Measurements from ENCODE around the gene ARHGAP15.

The ARHGAP15 gene

DNA sequence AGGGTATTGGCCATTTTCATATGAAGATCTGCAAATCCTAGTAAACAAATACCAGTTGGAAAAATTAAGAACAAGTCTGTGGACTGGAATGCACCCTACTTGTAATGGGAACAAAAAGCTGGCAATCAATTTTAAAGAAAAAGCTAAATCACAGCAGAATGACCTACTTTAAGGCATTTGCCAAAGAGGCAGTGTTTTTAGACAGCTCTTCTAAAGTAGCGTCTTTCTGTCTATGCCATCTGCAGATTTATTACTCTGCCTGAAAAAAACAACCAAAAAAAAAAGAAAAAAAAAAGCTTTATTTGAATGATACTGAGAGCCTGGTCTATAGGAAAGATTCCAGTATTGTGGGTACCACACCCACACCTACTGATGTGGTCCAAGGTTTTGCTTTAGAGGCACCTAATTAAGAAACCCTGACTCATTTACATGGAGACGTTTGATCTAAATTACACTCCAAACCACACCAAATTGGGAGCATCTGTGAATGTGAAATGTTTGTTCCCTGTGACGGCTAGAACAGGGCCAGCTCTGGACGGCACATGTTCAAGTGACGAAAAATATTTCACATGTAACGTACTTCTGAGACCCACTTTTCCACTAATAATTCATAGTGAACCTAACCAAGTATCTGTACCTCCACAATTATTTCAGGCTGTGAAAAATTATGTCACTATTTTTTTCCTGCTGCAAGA is 597.1 kb downstream of the ARHGAP15 start:
- ChIA-PET POLR2A (no interaction called here), CTCF (no interaction called here)
- DNase-seq (ENCODE audit: extremely low spot score): no peak
- no peak for TF ChIP-seq FOXK2 (IDR thresholded peaks at IDR 0.05)
- TF ChIP-seq TARDBP (IDR thresholded peaks at IDR 0.05): no peak
- TF ChIP-seq L3MBTL2 (conservative IDR thresholded peaks at IDR 0.05): no peak

DNA sequence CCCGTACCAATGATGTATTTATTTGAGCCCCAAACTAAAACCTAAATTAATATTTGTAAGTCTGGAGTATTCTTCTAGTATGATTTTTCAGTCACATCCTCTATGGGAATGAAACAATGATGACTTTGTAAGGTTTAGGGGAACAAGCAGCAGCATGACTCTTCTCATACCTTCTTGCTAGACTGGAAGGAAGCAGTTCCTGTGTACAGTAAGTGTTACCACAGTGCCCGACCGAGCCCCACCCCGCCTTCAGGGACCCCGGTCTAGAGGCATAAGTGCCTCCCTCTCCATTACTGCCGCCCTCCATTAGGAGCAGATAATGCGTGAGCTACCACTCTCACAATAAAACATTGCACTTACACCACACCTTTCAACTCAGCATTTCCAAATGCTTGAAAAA is 599.3 kb downstream of the ARHGAP15 start:
- no peak for TF ChIP-seq SP1 (IDR thresholded peaks at IDR 0.05)
- no peak for TF ChIP-seq ARNT (IDR thresholded peaks at IDR 0.05)
- TF ChIP-seq FOXK2 (IDR thresholded peaks at IDR 0.05): no peak
- no peak for TF ChIP-seq ELF4 (IDR thresholded peaks at IDR 0.05)
- TF ChIP-seq HDGF (IDR thresholded peaks at IDR 0.05; ENCODE audit: borderline replicate concordance): no peak
- TF ChIP-seq BHLHE40 (IDR thresholded peaks at IDR 0.05; ENCODE audit: borderline replicate concordance): no peak
- no peak for TF ChIP-seq NFRKB (IDR thresholded peaks at IDR 0.05)
- TF ChIP-seq SUZ12 (IDR thresholded peaks at IDR 0.05): no peak
- no peak for TF ChIP-seq CTBP1 (IDR thresholded peaks at IDR 0.05; ENCODE audit: borderline replicate concordance)
- no peak for TF ChIP-seq FOXM1 (IDR thresholded peaks at IDR 0.05; ENCODE audit: borderline replicate concordance)
- no peak for TF ChIP-seq FOXA1 (IDR thresholded peaks at IDR 0.05)
- no peak for TF ChIP-seq TARDBP (IDR thresholded peaks at IDR 0.05)
- TF ChIP-seq L3MBTL2 (conservative IDR thresholded peaks at IDR 0.05): no peak
- TF ChIP-seq ZNF384 (IDR thresholded peaks at IDR 0.05): no peak
- no peak for TF ChIP-seq LEF1 (IDR thresholded peaks at IDR 0.05; ENCODE audit: borderline replicate concordance)
- TF ChIP-seq, protein P1, sequence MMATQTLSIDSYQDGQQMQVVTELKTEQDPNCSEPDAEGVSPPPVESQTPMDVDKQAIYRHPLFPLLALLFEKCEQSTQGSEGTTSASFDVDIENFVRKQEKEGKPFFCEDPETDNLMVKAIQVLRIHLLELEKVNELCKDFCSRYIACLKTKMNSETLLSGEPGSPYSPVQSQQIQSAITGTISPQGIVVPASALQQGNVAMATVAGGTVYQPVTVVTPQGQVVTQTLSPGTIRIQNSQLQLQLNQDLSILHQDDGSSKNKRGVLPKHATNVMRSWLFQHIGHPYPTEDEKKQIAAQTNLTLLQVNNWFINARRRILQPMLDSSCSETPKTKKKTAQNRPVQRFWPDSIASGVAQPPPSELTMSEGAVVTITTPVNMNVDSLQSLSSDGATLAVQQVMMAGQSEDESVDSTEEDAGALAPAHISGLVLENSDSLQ (IDR thresholded peaks at IDR 0.05): no peak
- DNase-seq (ENCODE audit: extremely low spot score): no peak
- ChIA-PET CTCF (interaction anchor here (0.6 kb wide), 1 partner anchor 42 kb away, joined by 4 read pairs; no protein-coding TSS in a partner anchor), POLR2A (no interaction called here)

DNA sequence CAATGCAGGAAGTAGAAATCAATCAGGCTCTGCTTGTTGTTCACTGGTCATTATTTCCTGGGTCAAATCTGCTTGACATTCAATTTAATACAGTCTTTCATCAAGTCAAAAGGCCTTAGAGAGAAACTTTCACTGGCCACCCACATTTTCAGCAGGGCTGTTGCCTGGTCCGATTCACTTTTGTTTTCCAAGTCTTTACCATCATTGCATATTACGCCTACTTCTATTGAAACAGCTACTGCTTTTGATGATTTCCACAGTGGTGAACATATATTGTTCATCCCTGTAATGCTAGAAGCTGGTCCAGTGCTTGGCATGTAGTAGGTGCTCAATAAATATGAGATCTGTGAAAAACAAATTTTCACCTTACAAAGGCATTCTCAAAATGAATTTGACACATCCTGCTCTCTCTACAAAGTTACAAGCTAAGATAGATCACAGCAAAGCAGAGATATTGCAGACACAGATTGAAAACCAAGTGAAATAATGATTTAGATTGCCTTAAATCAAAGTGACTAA is 600.1 kb downstream of the ARHGAP15 start:
- ChIA-PET CTCF (no interaction called here), POLR2A (no interaction called here)
- TF ChIP-seq LEF1 (IDR thresholded peaks at IDR 0.05; ENCODE audit: borderline replicate concordance) (no peak), FOXK2 (IDR thresholded peaks at IDR 0.05) (no peak)
- DNase-seq (ENCODE audit: extremely low spot score): no peak

DNA sequence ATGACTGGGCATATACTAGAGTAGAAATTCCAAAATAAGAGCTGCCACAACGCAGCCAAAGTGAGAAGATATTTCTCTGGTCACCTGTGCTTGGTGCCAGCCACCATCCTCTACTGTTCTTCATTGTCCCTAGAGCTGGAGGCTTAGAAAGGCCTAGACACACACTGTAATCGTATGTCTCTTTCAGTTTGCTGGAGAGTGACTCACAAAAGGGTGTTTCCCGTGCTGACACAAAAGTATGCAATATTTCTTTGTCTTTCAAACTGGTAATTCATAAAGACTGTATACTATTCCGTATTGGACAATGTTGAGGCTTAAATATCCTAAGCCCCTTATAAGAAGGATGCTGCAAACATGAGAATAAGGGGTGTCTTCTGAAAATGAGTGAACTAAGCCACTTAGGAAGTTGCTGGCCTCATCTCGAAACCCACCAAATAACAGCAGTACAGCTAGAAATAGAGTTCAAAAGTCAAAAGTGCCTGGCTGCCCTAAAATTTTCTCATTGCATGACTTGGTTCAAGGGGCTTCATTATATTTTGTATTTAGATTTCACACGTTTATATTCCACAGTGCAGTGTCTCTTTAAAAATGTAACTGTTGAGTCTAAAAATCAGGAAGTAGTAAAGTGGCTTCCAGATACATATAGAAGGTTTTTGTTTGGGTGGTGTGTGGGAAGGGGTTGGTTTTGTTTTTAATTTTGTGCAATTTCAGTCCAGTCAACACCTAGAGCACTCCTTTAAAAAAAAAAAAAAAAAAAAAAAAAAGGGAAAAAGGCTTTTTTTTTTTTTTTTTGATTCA is 601.1 kb downstream of the ARHGAP15 start:
- no peak for DNase-seq (ENCODE audit: extremely low spot score)
- ChIA-PET CTCF (no interaction called here), POLR2A (no interaction called here)
- TF ChIP-seq L3MBTL2 (conservative IDR thresholded peaks at IDR 0.05) (no peak), HDGF (IDR thresholded peaks at IDR 0.05; ENCODE audit: borderline replicate concordance) (no peak), SP1 (IDR thresholded peaks at IDR 0.05) (no peak), FOXA1 (IDR thresholded peaks at IDR 0.05) (no peak), LEF1 (IDR thresholded peaks at IDR 0.05; ENCODE audit: borderline replicate concordance) (no peak), SUZ12 (IDR thresholded peaks at IDR 0.05) (no peak), TARDBP (IDR thresholded peaks at IDR 0.05) (no peak), ELF4 (IDR thresholded peaks at IDR 0.05) (no peak), NFRKB (IDR thresholded peaks at IDR 0.05) (no peak), FOXK2 (IDR thresholded peaks at IDR 0.05) (no peak), ARNT (IDR thresholded peaks at IDR 0.05) (no peak), ZNF384 (IDR thresholded peaks at IDR 0.05) (no peak), CTBP1 (IDR thresholded peaks at IDR 0.05; ENCODE audit: borderline replicate concordance) (no peak), FOXM1 (IDR thresholded peaks at IDR 0.05; ENCODE audit: borderline replicate concordance) (no peak)
- TF ChIP-seq, protein P1 (IDR thresholded peaks at IDR 0.05): no peak

DNA sequence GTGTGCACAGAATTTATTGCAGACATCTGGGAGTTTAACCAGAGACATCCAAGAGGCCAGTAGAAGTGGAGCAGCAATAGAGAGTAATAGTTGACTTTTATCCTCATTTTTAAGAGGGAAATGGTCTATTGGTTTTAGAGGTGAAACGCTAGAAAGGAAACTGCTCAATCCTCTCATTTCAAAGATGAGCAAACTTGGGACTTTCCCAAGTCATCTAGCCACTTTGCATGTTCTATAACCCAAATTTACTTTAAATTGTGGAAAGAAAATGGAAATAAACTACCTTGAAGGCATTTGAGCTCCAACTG is 601.7 kb downstream of the ARHGAP15 start:
- DNase-seq (ENCODE audit: extremely low spot score): no peak
- TF ChIP-seq SUZ12 (IDR thresholded peaks at IDR 0.05): no peak
- TF ChIP-seq TARDBP (IDR thresholded peaks at IDR 0.05): no peak
- TF ChIP-seq FOXM1 (IDR thresholded peaks at IDR 0.05; ENCODE audit: borderline replicate concordance): no peak
- TF ChIP-seq ZNF384 (IDR thresholded peaks at IDR 0.05): no peak
- TF ChIP-seq, protein P1 (IDR thresholded peaks at IDR 0.05): no peak
- TF ChIP-seq NFRKB (IDR thresholded peaks at IDR 0.05): no peak
- ChIA-PET CTCF (no interaction called here), POLR2A (no interaction called here)

DNA sequence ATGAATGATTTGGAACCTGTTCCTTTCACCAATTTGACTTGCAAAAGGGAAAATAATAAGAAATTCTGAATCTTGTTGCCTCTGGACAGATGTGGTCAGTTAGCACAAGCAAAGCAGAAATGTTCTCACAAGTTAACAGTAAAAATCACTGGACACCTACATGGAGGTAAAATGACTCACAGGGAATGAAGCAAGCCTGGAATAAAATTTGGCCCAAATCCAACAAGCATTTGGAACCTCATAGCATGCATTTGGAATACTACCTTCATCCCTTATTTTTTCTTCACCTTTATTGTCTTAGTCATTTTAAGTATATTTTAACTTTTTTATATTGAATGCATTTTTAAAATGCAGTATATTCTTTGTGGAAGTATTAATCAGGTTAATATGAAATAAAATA is 602.9 kb downstream of the ARHGAP15 start:
- CTCF ChIA-PET: no interaction called here
- DNase-seq (ENCODE audit: extremely low spot score): no peak
- TF ChIP-seq TARDBP (IDR thresholded peaks at IDR 0.05) (no peak), NFRKB (IDR thresholded peaks at IDR 0.05) (no peak), L3MBTL2 (conservative IDR thresholded peaks at IDR 0.05) (no peak), ELF4 (IDR thresholded peaks at IDR 0.05) (no peak), LEF1 (IDR thresholded peaks at IDR 0.05; ENCODE audit: borderline replicate concordance) (no peak), HDGF (IDR thresholded peaks at IDR 0.05; ENCODE audit: borderline replicate concordance) (no peak), CTBP1 (IDR thresholded peaks at IDR 0.05; ENCODE audit: borderline replicate concordance) (no peak), SUZ12 (IDR thresholded peaks at IDR 0.05) (no peak), FOXM1 (IDR thresholded peaks at IDR 0.05; ENCODE audit: borderline replicate concordance) (no peak), SP1 (IDR thresholded peaks at IDR 0.05) (no peak), BHLHE40 (IDR thresholded peaks at IDR 0.05; ENCODE audit: borderline replicate concordance) (no peak), ARNT (IDR thresholded peaks at IDR 0.05) (no peak), FOXK2 (IDR thresholded peaks at IDR 0.05) (no peak), ZNF384 (IDR thresholded peaks at IDR 0.05) (no peak), FOXA1 (IDR thresholded peaks at IDR 0.05) (no peak)
- TF ChIP-seq, protein P1 (IDR thresholded peaks at IDR 0.05): no peak
- POLR2A ChIA-PET: no interaction called here

All from HEK293T (cell line).